IMR-90 (cell line): ENCODE measurements around the gene PDZD2. TPM values are rescaled to one million over a fixed set of nuclear protein-coding genes. Genes with fewer than 3 reads are reported as not detected.

ENCODE experiments used
- ATAC-seq: fragments of 200-7000 bp; cut with Tn5 transposase; 2 replicates; pipeline ENCODE4 v1.9.1; 2020; ENCODE audit warnings: low read depth, mild to moderate bottlenecking, moderate library complexity
- BruUV-seq: library from RNA; stranded (reverse); fragments of 400-500 nt; replicated peaks from 2 replicates; lab custom pipeline; 2021; lab: Mats Ljungman, UMichigan
- CTCF ChIA-PET: fragments of 300-600 bp; formaldehyde crosslinking; extraction: SDS; loops from one replicate; lab custom pipeline; 2021; ENCODE audit warnings: antibody characterized with exemption; lab: Yijun Ruan, JAX
- POLR2A ChIA-PET: fragments of 300-600 bp; sonication (Branson Sonifier 250); formaldehyde crosslinking; loops from one replicate; lab custom pipeline; 2022; ENCODE audit warnings: antibody characterized with exemption; ENCODE audit not compliant: unreplicated experiment; lab: Charles Lee
- DNase-seq: peaks from one replicate; pipeline ENCODE4 v3.0.0; 2013
- H2AFZ ChIP-seq: replicated peaks from 2 replicates; pipeline ENCODE3; 2013; ENCODE audit warnings: low read length, mild to moderate bottlenecking; ENCODE audit not compliant: poor library complexity
- H2AK5ac ChIP-seq: 2 replicates; pipeline ENCODE4 v1.6.1; 2013; ENCODE audit warnings: low read depth, low read length, inconsistent platforms
- H2AK9ac ChIP-seq: replicated peaks from 2 replicates; pipeline ENCODE3; 2013; ENCODE audit warnings: mild to moderate bottlenecking, low read depth, low read length, moderate library complexity; ENCODE audit not compliant: poor library complexity
- H2BK120ac ChIP-seq: 2 replicates; pipeline ENCODE4 v1.6.1; 2013; ENCODE audit warnings: low read depth, low read length, inconsistent platforms
- H2BK15ac ChIP-seq: 3 replicates; pipeline ENCODE4 v1.6.1; 2013; ENCODE audit warnings: low read depth, low read length, inconsistent platforms
- H2BK20ac ChIP-seq: 2 replicates; pipeline ENCODE4 v1.6.1; 2013; ENCODE audit warnings: low read depth, mild to moderate bottlenecking, inconsistent platforms, low read length, moderate library complexity
- H2BK5ac ChIP-seq: 2 replicates; pipeline ENCODE4 v1.6.1; 2013; ENCODE audit warnings: mild to moderate bottlenecking, low read depth, low read length, inconsistent platforms; ENCODE audit not compliant: poor library complexity, severe bottlenecking
- H3K14ac ChIP-seq: replicated peaks from 2 replicates; pipeline ENCODE4 v1.6.1; 2013; ENCODE audit warnings: low read depth, low read length, inconsistent platforms
- H3K18ac ChIP-seq: 2 replicates; pipeline ENCODE4 v1.6.1; 2013; ENCODE audit warnings: low read depth, low read length, control low read depth
- H3K23ac ChIP-seq: 2 replicates; pipeline ENCODE4 v1.6.1; 2013; ENCODE audit warnings: low read depth, low read length, inconsistent platforms
- H3K27ac ChIP-seq: 2 replicates; pipeline ENCODE4 v1.5.1; 2013; ENCODE audit warnings: mild to moderate bottlenecking, control low read depth, low read length; ENCODE audit not compliant: insufficient read depth
- H3K27me3 ChIP-seq: 2 replicates; pipeline ENCODE4 v1.6.1; 2013; ENCODE audit warnings: low read length; ENCODE audit not compliant: control insufficient read depth, insufficient read depth
- H3K36me3 ChIP-seq: 2 replicates; pipeline ENCODE4 v1.6.1; 2013; ENCODE audit warnings: low read length, mixed read lengths; ENCODE audit not compliant: control insufficient read depth, insufficient read depth
- H3K4ac ChIP-seq: 2 replicates; pipeline ENCODE4 v1.6.1; 2013; ENCODE audit warnings: low read depth, low read length, inconsistent platforms
- H3K4me1 ChIP-seq: 2 replicates; pipeline ENCODE4 v1.6.1; 2013; ENCODE audit warnings: low read length, mixed read lengths; ENCODE audit not compliant: control insufficient read depth, insufficient read depth
- H3K4me2 ChIP-seq: 2 replicates; pipeline ENCODE4 v1.6.1; 2013; ENCODE audit warnings: low read depth, mild to moderate bottlenecking, control low read depth, low read length, moderate library complexity
- H3K4me3 ChIP-seq: 2 replicates; pipeline ENCODE4 v1.5.1; 2013; ENCODE audit warnings: low read depth, mild to moderate bottlenecking, control low read depth, low read length, moderate library complexity; ENCODE audit not compliant: insufficient read depth
- H3K56ac ChIP-seq: 2 replicates; pipeline ENCODE4 v1.6.1; 2013; ENCODE audit warnings: low read length, inconsistent platforms; ENCODE audit not compliant: insufficient read depth; ENCODE audit errors: extremely low read depth
- H3K79me1 ChIP-seq, 2 experiments: 2 replicates each; pipeline ENCODE4 v1.6.1; 2013; ENCODE audit warnings: low read length in 2 of 2, inconsistent platforms in 1 of 2, low read depth in 1 of 2
- H3K9ac ChIP-seq: 2 replicates; pipeline ENCODE4 v1.6.1; 2013; ENCODE audit warnings: low read depth, low read length, control low read depth
- H3K9me1 ChIP-seq: 2 replicates; pipeline ENCODE4 v1.6.1; 2013; ENCODE audit warnings: low read length, inconsistent platforms; ENCODE audit not compliant: insufficient read depth
- H3K9me3 ChIP-seq: 2 replicates; pipeline ENCODE4 v1.6.1; 2013; ENCODE audit warnings: low read length; ENCODE audit not compliant: control insufficient read depth, insufficient read depth
- H4K20me1 ChIP-seq: 2 replicates; pipeline ENCODE4 v1.6.1; 2013; ENCODE audit warnings: low read length, inconsistent platforms; ENCODE audit not compliant: insufficient read depth
- H4K5ac ChIP-seq: 2 replicates; pipeline ENCODE4 v1.6.1; 2013; ENCODE audit warnings: mild to moderate bottlenecking, low read depth, low read length, control low read depth
- H4K8ac ChIP-seq, 2 experiments: 2 replicates each; pipeline ENCODE4 v1.6.1; 2013; ENCODE audit warnings: low read depth in 2 of 2, low read length in 2 of 2, control low read depth in 1 of 2, inconsistent platforms in 1 of 2
- H4K91ac ChIP-seq: 2 replicates; pipeline ENCODE4 v1.6.1; 2013; ENCODE audit warnings: low read depth, low read length, inconsistent platforms; ENCODE audit not compliant: insufficient read depth
- FOS ChIP-seq: fragments of 150-350 bp; IDR thresholded peaks from 2 replicates; pipeline ENCODE4 v1.6.1; 2016; ENCODE audit warnings: low read depth, low read length
- MAFK ChIP-seq: IDR thresholded peaks from 2 replicates; pipeline ENCODE4 v1.6.1; 2012; ENCODE audit warnings: low read depth, low read length, improper control_type of control experiment
- MXI1 ChIP-seq: IDR thresholded peaks from 2 replicates; pipeline ENCODE4 v1.6.1; 2012; ENCODE audit warnings: low read depth, mild to moderate bottlenecking, low read length, moderate library complexity, borderline replicate concordance
- RCOR1 ChIP-seq: IDR thresholded peaks from 2 replicates; pipeline ENCODE4 v1.6.1; 2012; ENCODE audit warnings: mild to moderate bottlenecking, low read length, improper control_type of control experiment; ENCODE audit not compliant: insufficient replicate concordance
- WGBS, 2 experiments: methylation state at CpG; one replicate each; pipeline versions ENCODE4 v1.1.5 to v1.1.7; 2013; ENCODE audit warnings: missing lambda C conversion rate in 2 of 2; ENCODE audit not compliant: insufficient read length in 1 of 2; ENCODE audit errors: extremely low coverage in 2 of 2; 5-methylcytosine and 5-hydroxymethylcytosine counted together
- dilution Hi-C: fragments of 300-500 bp; cut with HindIII; formaldehyde crosslinking; loops from one replicate; pipeline ENCODE4 v1.14.3; 2018; ENCODE audit warnings: low sequenced_read_pairs; ENCODE audit not compliant: unreplicated experiment
- in situ Hi-C: fragments of 300-500 bp; cut with MboI; formaldehyde crosslinking; loops from 3 replicates; pipeline ENCODE4 v1.14.3; 2019; ENCODE audit warnings: low sequenced_read_pairs, inconsistent platforms, mixed read lengths
- intact Hi-C: fragments of 100-400 bp; cut with micrococcal nuclease; formaldehyde crosslinking; loops from 2 replicates; pipeline ENCODE4 v1.10.0; 2022
- polyA plus RNA-seq, 3 experiments: library from polyadenylated mRNA; depleted of rRNA; stranded (reverse); fragments of >200 nt; gene quantifications; 2 replicates each; pipeline ENCODE4 v1.2.3, GENCODE V29; 2012; ENCODE audit warnings: low replicate concordance in 1 of 3
- total RNA-seq: library from RNA; depleted of rRNA; stranded (reverse); fragments of >200 nt; gene quantifications from 2 replicates; pipeline ENCODE4 v1.2.3, GENCODE V29; 2012
- TF ChIP-seq, protein P1 (sequence below): conservative IDR thresholded peaks from 2 replicates; pipeline ENCODE4 v1.5.1; 2012; ENCODE audit warnings: mild to moderate bottlenecking, low read depth, low read length, improper control_type of control experiment
- TF ChIP-seq, protein P2 (sequence below): fragments of 150-350 bp; IDR thresholded peaks from 2 replicates; pipeline ENCODE4 v1.6.1; 2017; ENCODE audit warnings: mild to moderate bottlenecking, antibody characterized with exemption, low read length, low read depth

PDZD2 gene
- total and polyA plus RNA-seq, 2 of the 4 experiments (the other 2 are of a cell fraction) = under 0.01 to 0.02 TPM

DNA sequence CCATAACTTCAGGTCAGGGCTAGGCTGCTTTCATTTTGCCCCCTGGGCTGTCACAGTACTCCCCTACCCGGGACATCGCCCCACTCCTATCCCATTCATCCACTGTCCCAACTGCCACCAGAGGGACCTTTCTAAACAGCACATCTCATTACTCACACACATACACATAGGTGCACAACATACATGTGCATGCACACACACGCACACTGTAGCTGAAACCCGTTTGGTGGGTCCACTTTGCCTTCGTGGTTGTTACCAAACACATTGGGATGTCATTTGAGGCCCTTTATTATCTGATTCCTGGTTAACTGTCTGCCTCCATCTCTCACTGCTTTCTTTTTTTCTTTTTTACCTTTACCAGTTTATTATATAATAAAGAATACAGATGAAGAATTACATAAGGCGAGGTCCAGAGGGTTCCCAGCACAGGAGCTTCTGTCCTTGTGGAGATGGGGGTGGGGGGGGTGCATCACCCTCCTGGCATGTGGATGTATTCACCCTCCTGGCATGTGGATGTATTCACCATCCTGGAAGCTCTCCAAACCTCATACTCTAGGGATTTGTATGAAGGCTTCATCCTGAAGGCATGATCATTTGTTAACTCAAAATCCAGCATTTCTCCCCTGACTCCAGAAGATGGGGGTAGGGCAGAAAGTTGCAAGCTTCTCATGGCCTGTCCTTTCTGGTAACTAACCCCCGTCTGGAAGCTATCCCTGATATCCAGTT, 349.2 kb downstream of the PDZD2 start:
- peak overlapping the region; percentile 53 for H2BK20ac ChIP-seq
- H3K79me1 ChIP-seq = no peaks in the 10 kb centered on the region
- H3K27ac ChIP-seq = no peak overlapping the region
- no peak overlapping the region for H2AFZ ChIP-seq
- H2AK9ac ChIP-seq = no peak overlapping the region
- peaks cover 12% of the 10 kb centered on the region; the same call in 1 of the 2 replicates for H3K9me1 ChIP-seq
- peaks cover under 1% of the 10 kb centered on the region; the same call in 1 of the 2 replicates for H3K27me3 ChIP-seq
- no TSS peak for BruUV-seq
- H4K8ac ChIP-seq = peak overlapping the region in 1 of 2 experiments; percentile 53; a peak in 1 of 4 replicates
- ChIA-PET CTCF (interaction anchor here (0.5 to 1.5 kb wide), 4 partner anchors 18 to 554 kb away, joined by 3 to 5 read pairs (median 4); no protein-coding TSS in a partner anchor), POLR2A (no interaction called here)
- dilution Hi-C loops = no loop called here
- H2BK120ac ChIP-seq = peak overlapping the region; percentile 78; the same call in 1 of the 2 replicates
- H3K18ac ChIP-seq = peak overlapping the region; percentile 63; the same call in 1 of the 2 replicates
- H2BK15ac ChIP-seq = 0 out of 3 replicates have a peak overlapping the region, but pooled peaks have one; percentile 7
- peak overlapping the region; percentile 73 for H2AK5ac ChIP-seq
- 89% methylated on average over 6 of the region's 7 CpGs; no CpG with 5 or more reads in 1 of the 2 experiments for WGBS, 2 experiments
- peak overlapping the region; percentile 56; the same call in 1 of the 2 replicates for H3K4ac ChIP-seq
- no peak overlapping the region for H3K56ac ChIP-seq
- TF ChIP-seq, protein P1, sequence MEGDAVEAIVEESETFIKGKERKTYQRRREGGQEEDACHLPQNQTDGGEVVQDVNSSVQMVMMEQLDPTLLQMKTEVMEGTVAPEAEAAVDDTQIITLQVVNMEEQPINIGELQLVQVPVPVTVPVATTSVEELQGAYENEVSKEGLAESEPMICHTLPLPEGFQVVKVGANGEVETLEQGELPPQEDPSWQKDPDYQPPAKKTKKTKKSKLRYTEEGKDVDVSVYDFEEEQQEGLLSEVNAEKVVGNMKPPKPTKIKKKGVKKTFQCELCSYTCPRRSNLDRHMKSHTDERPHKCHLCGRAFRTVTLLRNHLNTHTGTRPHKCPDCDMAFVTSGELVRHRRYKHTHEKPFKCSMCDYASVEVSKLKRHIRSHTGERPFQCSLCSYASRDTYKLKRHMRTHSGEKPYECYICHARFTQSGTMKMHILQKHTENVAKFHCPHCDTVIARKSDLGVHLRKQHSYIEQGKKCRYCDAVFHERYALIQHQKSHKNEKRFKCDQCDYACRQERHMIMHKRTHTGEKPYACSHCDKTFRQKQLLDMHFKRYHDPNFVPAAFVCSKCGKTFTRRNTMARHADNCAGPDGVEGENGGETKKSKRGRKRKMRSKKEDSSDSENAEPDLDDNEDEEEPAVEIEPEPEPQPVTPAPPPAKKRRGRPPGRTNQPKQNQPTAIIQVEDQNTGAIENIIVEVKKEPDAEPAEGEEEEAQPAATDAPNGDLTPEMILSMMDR = no peak
- TF ChIP-seq MXI1 (no peak), MAFK (no peak), FOS (peak; percentile 83), RCOR1 (no peak)
- TF ChIP-seq, protein P2, sequence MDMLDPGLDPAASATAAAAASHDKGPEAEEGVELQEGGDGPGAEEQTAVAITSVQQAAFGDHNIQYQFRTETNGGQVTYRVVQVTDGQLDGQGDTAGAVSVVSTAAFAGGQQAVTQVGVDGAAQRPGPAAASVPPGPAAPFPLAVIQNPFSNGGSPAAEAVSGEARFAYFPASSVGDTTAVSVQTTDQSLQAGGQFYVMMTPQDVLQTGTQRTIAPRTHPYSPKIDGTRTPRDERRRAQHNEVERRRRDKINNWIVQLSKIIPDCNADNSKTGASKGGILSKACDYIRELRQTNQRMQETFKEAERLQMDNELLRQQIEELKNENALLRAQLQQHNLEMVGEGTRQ = no peak
- DNase-seq = peak; percentile 97
- H3K14ac ChIP-seq = peak overlapping the region; percentile 49; the same call in 1 of the 2 replicates
- no peaks in the 10 kb centered on the region for H4K20me1 ChIP-seq
- H4K5ac ChIP-seq = peak overlapping the region; percentile 17; the same call in 1 of the 2 replicates
- H3K9ac ChIP-seq = no peak overlapping the region
- H3K4me2 ChIP-seq = peak overlapping the region; percentile 48; the same call in 1 of the 2 replicates
- peak; percentile 94 for ATAC-seq
- peaks cover 14% of the 10 kb centered on the region for H3K4me1 ChIP-seq
- intact Hi-C loops = no loop called here
- H3K4me3 ChIP-seq = no peak overlapping the region
- no peaks in the 10 kb centered on the region for H3K9me3 ChIP-seq
- in situ Hi-C loops = no loop called here
- H4K91ac ChIP-seq = peak overlapping the region; percentile 70; the same call in 1 of the 2 replicates
- H3K23ac ChIP-seq = no peak overlapping the region
- H3K36me3 ChIP-seq = no peaks in the 10 kb centered on the region
- no peak overlapping the region for H2BK5ac ChIP-seq
